Osteoblast (primary cell): ENCODE results near the gene ARHGAP12. TPM values are rescaled to one million over a fixed set of nuclear protein-coding genes. Genes with fewer than 3 reads are reported as not detected.

Experiments used
- DNase-seq: peaks from one replicate; pipeline ENCODE4 v3.0.0; 2011; ENCODE audit warnings: low spot score, mixed read lengths; ENCODE audit not compliant: insufficient read length; ENCODE audit errors: missing footprints
- H2AFZ ChIP-seq: 2 replicates; pipeline ENCODE4 v1.6.0; 2011; ENCODE audit warnings: mild to moderate bottlenecking, low read length
- H3K27ac ChIP-seq: 2 replicates; pipeline ENCODE4 v1.5.1; 2011; ENCODE audit warnings: mild to moderate bottlenecking, low read depth, low read length, moderate library complexity
- H3K27me3 ChIP-seq: 2 replicates; pipeline ENCODE4 v1.6.0; 2012; ENCODE audit warnings: mild to moderate bottlenecking, control low read depth, inconsistent platforms, low read length, moderate library complexity; ENCODE audit not compliant: insufficient read depth
- H3K36me3 ChIP-seq: 2 replicates; pipeline ENCODE4 v1.5.1; 2011; ENCODE audit warnings: mild to moderate bottlenecking, low read length, control low read depth, moderate library complexity; ENCODE audit not compliant: insufficient read depth
- H3K4me1 ChIP-seq: 2 replicates; pipeline ENCODE4 v1.5.1; 2011; ENCODE audit warnings: mild to moderate bottlenecking, low read length, control low read depth, moderate library complexity; ENCODE audit not compliant: insufficient read depth
- H3K4me2 ChIP-seq: 2 replicates; pipeline ENCODE4 v1.6.0; 2011; ENCODE audit warnings: mild to moderate bottlenecking, low read length; ENCODE audit not compliant: insufficient read depth
- H3K4me3 ChIP-seq: fragments of 200-600 bp; sonication (generic); 3 replicates; pipeline ENCODE4 v1.5.1; 2012; ENCODE audit warnings: mild to moderate bottlenecking, low read length, inconsistent platforms; ENCODE audit not compliant: insufficient read depth
- H3K79me2 ChIP-seq: 2 replicates; pipeline ENCODE4 v1.6.0; 2012; ENCODE audit warnings: mild to moderate bottlenecking, low read length, control low read depth, inconsistent platforms; ENCODE audit not compliant: insufficient read depth
- H3K9me3 ChIP-seq: 2 replicates; pipeline ENCODE4 v1.5.1; 2011; ENCODE audit warnings: low read depth, low read length, control low read depth
- H4K20me1 ChIP-seq: 2 replicates; pipeline ENCODE4 v1.6.0; 2012; ENCODE audit warnings: mild to moderate bottlenecking, low read length, control low read depth; ENCODE audit not compliant: insufficient read depth
- CTCF ChIP-seq: IDR thresholded peaks from 2 replicates; pipeline ENCODE4 v1.5.1; 2011; ENCODE audit warnings: mild to moderate bottlenecking, low read depth, low read length, moderate library complexity; ENCODE audit errors: extremely low read depth
- total RNA-seq: library from RNA; depleted of rRNA; stranded (reverse); fragments of >200 nt; gene quantifications from 2 replicates; pipeline ENCODE4 v1.2.3, GENCODE V29; 2012

ARHGAP12 gene
- total RNA-seq, 1 donor, result 76.0 TPM

- TF ChIP-seq CTCF, result no peak
Measured at GRCh38 chr10:31778627-31779026, 150.0 kb downstream of the ARHGAP12 start.

GRCh38 chr10:31776159-31776558, 152.5 kb downstream of the ARHGAP12 start:
- DNase-seq, result no peak
- Histone ChIP-seq H4K20me1 (no peaks in the 10 kb centered on the region), H2AFZ (no peak overlapping the region), H3K9me3 (no peaks in the 10 kb centered on the region), H3K4me1 (peaks cover 5% of the 10 kb centered on the region), H3K27ac (no peak overlapping the region), H3K79me2 (no peaks in the 10 kb centered on the region), H3K36me3 (no peaks in the 10 kb centered on the region), H3K27me3 (no peaks in the 10 kb centered on the region), H3K4me2 (no peak overlapping the region), H3K4me3 (no peak overlapping the region)
- TF ChIP-seq CTCF, result no peak

More at GRCh38 chr10:31778627-31779026, 150.0 kb downstream of the ARHGAP12 start:
- Histone ChIP-seq H3K9me3 (no peaks in the 10 kb centered on the region), H3K27ac (no peak overlapping the region), H3K79me2 (no peaks in the 10 kb centered on the region), H2AFZ (no peak overlapping the region), H3K4me2 (no peak overlapping the region), H3K4me1 (peaks cover 5% of the 10 kb centered on the region), H4K20me1 (no peaks in the 10 kb centered on the region), H3K4me3 (no peak overlapping the region), H3K27me3 (no peaks in the 10 kb centered on the region), H3K36me3 (no peaks in the 10 kb centered on the region)
- peak; percentile 55 for DNase-seq

- Histone ChIP-seq H3K4me2 (no peak overlapping the region), H3K27ac (no peak overlapping the region), H3K27me3 (no peaks in the 10 kb centered on the region), H3K4me1 (peaks cover 8% of the 10 kb centered on the region), H3K4me3 (no peak overlapping the region), H2AFZ (no peak overlapping the region), H3K9me3 (no peaks in the 10 kb centered on the region), H3K36me3 (no peaks in the 10 kb centered on the region), H4K20me1 (no peaks in the 10 kb centered on the region), H3K79me2 (no peaks in the 10 kb centered on the region)
- TF ChIP-seq CTCF, result no peak
- no peak for DNase-seq
Measured at GRCh38 chr10:31774928-31775650, 153.5 kb downstream of the ARHGAP12 start.

- Histone ChIP-seq H3K36me3 (no peaks in the 10 kb centered on the region), H3K27me3 (no peaks in the 10 kb centered on the region), H3K79me2 (no peaks in the 10 kb centered on the region), H3K4me3 (no peak overlapping the region), H3K4me2 (no peak overlapping the region), H3K27ac (no peak overlapping the region), H3K9me3 (no peaks in the 10 kb centered on the region), H2AFZ (peak overlapping the region; percentile 29), H4K20me1 (no peaks in the 10 kb centered on the region), H3K4me1 (peaks cover 14% of the 10 kb centered on the region)
- no peak for DNase-seq
- no peak for TF ChIP-seq CTCF
Measured at GRCh38 chr10:31774299-31774900, 154.2 kb downstream of the ARHGAP12 start.
